NCI-H146 (cell line): Measurements from ENCODE around the gene HDAC4.
"Not testable (repeated sequence)": the region's sequence is repeated elsewhere in the genome, so short reads cannot be mapped to it uniquely, and the experiment has no call there.

ENCODE experiments used
- DNase-seq: peaks from one replicate; lab custom pipeline; 2025; lab: John Stamatoyannopoulos, UW

The HDAC4 gene

GRCh38 chr2:239184968-239185903 lies 215.6 kb downstream of the HDAC4 start:
- no peak for DNase-seq

GRCh38 chr2:239184179-239184578 lies 216.6 kb downstream of the HDAC4 start:
- no peak for DNase-seq

DNA sequence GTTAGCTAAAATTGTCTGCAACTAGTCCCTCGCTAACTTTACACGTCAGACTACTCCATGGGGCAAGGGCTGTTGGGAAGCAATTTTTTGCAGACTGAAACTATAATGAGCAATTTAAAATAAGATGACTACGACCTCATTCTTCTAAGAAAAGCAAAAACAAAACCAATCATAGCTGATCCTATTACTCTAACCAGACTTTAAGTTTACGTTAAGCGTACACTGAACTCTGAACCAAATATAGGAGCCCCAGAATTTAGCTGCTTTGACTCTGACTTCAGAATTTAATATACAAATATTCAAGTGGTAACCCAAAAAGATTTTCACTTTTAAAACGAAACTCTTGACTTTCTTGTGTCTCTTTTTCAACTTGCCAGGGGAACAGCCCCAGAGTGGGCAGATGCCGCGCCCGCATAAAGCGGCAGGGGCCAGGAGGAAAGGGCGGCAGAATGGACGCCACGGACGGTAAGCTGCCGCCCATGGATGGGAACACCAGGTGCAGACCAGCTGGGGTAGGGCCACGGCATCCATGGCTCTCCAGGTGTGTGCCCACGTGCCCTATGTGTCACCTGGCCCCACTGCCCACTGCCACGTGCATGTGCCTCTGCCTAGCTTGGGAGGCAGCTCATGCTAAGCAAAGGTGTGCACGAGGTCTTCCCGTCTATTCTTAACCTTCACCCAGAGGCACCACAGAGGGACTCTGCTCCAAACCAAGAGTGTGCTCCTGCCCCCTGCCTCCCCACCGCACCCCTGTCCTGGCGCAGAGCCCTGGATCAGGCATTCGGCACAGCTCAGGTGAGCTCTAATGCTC lies 217.6 kb downstream of the HDAC4 start:
- no peak for DNase-seq

DNA sequence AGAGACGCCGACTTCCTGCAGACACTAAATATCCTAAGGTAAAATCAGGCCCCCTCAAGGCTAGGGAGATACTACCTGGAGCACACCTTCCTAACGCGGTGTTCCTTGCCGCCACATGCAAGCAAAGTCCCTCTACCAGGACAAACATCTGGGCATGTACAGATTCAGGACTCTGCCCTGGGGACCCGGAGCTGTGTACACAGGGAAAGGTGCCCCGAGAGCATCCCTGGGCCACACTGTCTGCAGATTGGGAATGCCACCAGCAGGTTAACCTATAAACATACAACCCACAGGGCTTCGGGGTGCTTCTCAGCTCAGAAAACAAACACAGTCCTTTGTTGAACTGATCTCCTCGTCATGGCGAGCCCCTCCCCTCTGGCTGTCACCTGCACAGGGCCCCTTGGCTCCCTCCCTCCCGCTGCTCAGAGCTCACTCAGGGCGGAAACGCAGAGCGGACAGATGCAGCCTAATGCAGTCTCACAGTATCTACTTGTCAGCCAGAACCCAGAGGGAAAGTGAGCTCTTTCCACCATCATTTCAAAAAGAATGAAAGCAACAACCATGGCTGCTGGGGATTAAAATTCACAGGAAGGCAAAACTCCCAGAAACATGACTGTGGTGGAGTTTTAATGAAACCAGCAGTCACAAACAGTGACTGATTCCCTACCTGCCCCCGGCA lies 218.8 kb downstream of the HDAC4 start:
- DNase-seq: peak; percentile 90

GRCh38 chr2:239181074-239181902 lies 219.5 kb downstream of the HDAC4 start:
- DNase-seq: peak; percentile 85

GRCh38 chr2:239180526-239181073 lies 220.2 kb downstream of the HDAC4 start:
- no peak for DNase-seq

- no peak for DNase-seq
These were observed 220.9 kb downstream of the HDAC4 start for GRCh38 chr2:239179851-239180371.

GRCh38 chr2:239178954-239179353 lies 221.9 kb downstream of the HDAC4 start:
- no peak for DNase-seq

GRCh38 chr2:239178484-239178883 lies 222.3 kb downstream of the HDAC4 start:
- no peak for DNase-seq

DNA sequence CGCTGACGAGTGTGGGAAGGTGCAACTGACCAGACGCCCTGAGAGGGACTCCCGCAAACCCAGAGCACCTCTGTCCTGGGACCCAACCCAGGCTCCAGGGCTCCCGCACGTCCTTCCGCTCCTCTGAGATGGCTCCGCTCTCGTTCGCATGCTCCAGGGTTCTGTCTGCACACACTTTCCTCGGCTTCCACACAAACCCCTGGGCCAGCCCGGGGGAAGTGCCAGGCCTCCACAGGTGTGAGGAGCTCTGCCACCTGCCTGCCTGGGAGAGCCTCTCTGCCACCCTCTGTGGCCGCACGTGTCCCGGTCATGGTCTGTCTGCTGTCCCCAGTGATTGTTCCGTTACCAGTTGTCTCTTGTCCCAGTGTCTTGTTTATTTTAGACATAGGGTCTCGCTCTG lies 222.9 kb downstream of the HDAC4 start:
- DNase-seq: no peak

- DNase-seq: no peak
These were observed 223.5 kb downstream of the HDAC4 start for GRCh38 chr2:239177325-239177724.

- not testable (repeated sequence) for DNase-seq
These were observed 224.5 kb downstream of the HDAC4 start for GRCh38 chr2:239176138-239176803.

- DNase-seq: no peak
These were observed 225.6 kb downstream of the HDAC4 start for GRCh38 chr2:239175181-239175580.

- peak; percentile 45 for DNase-seq
These were observed 227.5 kb downstream of the HDAC4 start for GRCh38 chr2:239173301-239173700.

DNA sequence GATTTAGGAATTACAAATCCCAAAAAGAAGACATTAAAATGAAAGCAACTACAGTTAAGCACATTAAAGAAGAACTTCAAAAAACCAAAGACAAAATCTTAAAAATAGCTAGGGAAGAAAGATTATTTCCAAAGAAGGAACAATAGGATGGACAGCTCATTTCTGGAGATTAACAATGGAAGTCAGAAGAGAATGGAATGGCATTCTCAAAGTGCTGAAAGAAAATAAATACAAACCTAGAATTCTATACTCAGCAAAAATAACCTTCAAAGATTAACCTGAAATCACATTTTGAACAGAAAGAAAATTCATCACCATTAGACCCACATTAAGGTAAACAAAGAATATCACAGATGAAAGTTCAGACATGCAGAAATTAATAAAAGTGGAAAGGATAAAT lies 229.2 kb downstream of the HDAC4 start:
- DNase-seq: no peak

- DNase-seq: no peak
These were observed 231.3 kb downstream of the HDAC4 start for GRCh38 chr2:239169311-239170048.

DNA sequence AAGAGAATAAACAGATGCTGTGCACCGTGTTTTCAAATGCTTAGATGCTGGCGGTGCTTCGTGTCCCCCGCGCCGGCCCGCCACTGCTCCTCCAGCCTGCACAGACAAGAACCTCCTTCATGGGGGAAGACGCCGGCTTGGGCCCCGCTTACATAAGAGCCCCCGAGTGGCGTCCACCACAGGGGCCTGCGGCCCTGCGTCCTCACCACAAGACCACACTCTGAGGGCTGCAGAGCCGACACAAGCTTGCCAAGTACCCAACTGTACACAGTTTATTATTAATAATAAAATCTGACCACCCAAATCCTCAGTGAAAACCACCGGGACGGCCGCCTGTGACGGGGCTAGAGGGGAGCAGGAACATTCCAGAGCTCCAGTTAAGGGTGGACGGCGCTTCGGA lies 232.2 kb downstream of the HDAC4 start:
- no peak for DNase-seq

DNA sequence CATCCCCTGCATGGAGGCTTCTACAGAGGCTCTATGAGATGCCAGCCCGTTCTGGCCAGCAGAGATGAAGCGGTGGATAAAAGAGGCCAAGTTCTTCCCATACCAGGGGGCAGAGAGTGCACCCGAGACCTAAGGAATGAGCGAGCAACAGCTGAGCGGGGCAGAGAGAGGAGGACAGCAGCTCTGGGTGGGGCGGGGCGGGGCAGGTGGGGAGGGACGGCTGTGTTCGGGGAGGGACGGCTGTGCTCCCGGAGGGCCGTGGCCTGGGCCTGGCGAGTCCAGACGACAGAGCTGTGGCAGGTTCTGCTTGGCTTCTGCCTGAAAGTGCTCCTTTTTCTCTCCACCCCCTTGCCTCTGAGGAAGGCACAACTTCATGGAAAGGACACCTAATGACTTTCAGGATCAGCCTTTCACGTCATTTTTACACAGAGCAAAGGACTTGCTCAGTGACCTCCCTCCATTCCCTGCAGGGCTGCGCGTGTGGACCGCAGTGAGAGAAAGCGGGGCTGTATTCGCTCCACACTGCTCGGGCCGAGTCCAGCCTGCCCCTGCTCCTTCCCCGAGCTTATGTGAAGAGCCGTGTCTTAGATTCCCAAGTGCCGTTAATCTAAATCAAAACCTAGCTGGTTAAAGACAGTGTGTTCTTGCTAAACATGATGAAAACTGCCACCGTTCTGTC lies 232.9 kb downstream of the HDAC4 start:
- no peak for DNase-seq
